ENCODE data around the gene TVP23C.
A peak's percentile ranks its signal among the peaks of the same experiment; 100 is the strongest.
"Not testable (repeated sequence)": the region's sequence is repeated elsewhere in the genome, so short reads cannot be mapped to it uniquely, and the experiment has no call there.

Gene TVP23C

DNA sequence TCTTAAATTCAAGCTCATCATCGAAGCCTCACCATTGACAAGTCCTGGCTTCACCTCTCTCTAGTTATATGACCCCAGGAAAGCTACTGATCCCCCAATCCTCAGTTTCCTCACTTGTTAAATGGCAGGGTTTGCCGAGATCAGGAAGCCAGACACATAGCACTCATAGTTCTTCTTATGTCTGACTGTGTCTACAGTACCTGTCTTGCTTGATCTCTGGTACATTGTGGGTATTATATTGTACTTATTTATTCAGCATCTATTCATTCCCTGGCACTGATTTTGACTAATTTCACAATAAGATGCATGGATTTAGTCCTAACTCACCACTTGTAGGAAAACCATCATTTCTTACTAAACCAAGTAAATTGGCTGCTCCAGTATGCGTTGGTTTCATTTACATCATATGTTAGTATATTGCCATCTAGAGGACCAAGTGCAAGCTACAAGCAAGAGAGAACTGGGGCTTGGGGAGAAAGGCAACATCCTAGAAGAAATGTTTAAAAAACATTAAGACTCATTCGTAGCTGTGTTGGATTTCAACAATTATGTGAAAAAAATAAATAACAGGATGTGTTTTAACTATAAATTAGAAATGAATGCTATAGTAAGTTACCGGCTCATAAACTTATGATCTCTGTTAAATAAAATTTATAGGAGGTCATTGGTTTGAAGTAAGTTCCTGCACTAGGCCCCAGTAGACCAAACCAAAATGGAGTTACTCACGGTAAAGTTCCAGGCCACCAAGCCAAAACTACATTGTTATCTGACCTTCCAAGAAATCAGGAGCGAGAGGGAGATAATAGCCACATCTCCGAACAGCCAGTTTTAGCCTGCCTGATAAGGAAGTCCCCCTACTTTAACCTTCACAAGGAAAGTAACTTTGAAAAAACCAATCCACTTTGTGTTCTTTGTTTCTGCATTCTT, 36.7 kb downstream of the TVP23C start:
- H3K27ac ChIP-seq, result not testable (repeated sequence)
- TF ChIP-seq, protein P1, sequence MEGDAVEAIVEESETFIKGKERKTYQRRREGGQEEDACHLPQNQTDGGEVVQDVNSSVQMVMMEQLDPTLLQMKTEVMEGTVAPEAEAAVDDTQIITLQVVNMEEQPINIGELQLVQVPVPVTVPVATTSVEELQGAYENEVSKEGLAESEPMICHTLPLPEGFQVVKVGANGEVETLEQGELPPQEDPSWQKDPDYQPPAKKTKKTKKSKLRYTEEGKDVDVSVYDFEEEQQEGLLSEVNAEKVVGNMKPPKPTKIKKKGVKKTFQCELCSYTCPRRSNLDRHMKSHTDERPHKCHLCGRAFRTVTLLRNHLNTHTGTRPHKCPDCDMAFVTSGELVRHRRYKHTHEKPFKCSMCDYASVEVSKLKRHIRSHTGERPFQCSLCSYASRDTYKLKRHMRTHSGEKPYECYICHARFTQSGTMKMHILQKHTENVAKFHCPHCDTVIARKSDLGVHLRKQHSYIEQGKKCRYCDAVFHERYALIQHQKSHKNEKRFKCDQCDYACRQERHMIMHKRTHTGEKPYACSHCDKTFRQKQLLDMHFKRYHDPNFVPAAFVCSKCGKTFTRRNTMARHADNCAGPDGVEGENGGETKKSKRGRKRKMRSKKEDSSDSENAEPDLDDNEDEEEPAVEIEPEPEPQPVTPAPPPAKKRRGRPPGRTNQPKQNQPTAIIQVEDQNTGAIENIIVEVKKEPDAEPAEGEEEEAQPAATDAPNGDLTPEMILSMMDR (IDR thresholded peaks at IDR 0.05), result peak; percentile 54

DNA sequence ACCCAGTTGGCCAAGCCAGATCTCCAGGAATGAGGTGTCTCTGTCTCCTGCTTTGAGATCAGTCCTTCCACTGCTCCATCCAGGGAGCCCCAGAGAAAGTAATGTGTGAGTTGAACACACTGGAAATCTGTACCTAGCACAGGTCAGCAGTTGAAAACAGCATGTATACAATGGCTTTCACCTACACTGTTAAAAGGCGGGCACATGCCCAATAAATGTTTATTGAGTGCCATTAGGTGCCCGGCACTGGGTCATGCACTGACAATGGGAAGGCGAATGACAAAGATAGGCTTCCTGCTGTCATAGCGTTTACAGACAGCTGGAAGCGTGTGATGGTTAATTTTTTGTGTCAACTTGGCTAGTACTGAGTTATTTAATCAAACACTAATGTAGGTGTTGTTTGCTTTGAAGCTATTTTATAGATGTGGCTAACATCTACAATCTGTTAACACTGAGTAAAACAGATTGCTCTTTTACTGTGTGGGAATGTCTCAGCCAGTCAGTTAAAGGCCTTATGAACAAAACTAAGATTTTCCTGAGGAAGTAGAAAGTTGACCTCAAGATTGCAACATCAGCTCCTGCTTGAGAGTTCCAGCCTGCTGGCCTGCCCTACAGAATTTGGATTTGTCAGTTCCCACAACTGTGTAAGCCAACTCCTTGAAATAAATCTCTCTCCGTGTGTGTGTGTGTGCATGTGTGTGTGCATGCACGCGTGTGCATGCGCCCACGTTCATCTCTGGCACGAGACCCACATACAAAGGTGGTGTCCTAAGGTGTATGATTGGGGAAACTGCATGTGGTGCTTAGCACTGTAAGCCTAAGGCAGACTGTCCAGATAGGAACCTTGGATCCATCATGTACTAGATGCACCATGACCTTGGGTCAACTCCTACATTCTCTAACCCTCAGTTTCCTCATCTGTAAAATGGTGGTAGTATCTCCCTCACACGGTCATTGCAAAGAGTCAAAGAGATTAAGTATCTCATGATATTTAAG, 38.0 kb downstream of the TVP23C start:
- not testable (repeated sequence) for H3K27ac ChIP-seq

DNA sequence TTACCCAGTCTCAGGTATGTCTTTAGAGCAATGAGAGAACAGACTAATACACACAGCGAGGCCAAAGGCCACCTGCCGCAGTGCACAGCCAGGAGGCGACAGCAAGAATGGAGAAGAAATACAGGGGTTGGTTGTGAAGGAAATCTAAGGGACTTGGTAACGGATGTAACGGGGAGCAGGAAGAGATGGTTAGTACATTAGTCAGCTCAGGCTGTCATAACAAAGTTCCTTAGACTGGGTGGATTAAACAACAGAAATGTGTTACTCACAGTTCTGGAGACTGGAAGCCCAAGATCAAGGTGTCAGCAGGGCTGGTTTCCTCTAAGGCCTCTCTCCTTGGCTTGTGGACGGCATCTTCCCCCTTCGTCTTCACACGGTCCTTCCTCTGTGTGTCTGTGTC, 47.1 kb downstream of the TVP23C start:
- TF ChIP-seq, protein P1 (IDR thresholded peaks at IDR 0.05), result no peak
- no peak for TF ChIP-seq ZFX (IDR thresholded peaks at IDR 0.05; ENCODE audit: borderline replicate concordance)
- H3K27ac ChIP-seq, result no peak overlapping the region

DNA sequence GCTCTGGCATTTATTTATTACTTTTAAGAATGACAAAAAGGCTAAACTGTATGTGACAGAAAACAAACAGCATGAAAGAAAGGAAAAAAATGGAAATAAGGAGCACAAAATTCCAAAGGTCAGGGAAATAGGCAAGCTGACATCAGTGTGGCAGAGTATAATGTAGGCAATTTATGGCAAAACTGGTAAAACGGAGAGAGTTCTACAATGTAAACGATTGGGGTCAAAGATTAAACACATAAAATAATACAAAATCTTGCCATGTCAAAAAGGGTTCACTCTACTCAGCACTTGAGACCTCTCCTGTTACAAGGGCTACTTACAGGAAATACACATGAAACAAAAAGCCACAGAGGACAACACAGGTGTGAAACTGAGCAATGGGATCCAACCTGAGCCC, 48.8 kb downstream of the TVP23C start:
- no peak overlapping the region for H3K27ac ChIP-seq
- TF ChIP-seq, protein P1 (IDR thresholded peaks at IDR 0.05), result no peak
- TF ChIP-seq ZFX (IDR thresholded peaks at IDR 0.05; ENCODE audit: borderline replicate concordance), result no peak

DNA sequence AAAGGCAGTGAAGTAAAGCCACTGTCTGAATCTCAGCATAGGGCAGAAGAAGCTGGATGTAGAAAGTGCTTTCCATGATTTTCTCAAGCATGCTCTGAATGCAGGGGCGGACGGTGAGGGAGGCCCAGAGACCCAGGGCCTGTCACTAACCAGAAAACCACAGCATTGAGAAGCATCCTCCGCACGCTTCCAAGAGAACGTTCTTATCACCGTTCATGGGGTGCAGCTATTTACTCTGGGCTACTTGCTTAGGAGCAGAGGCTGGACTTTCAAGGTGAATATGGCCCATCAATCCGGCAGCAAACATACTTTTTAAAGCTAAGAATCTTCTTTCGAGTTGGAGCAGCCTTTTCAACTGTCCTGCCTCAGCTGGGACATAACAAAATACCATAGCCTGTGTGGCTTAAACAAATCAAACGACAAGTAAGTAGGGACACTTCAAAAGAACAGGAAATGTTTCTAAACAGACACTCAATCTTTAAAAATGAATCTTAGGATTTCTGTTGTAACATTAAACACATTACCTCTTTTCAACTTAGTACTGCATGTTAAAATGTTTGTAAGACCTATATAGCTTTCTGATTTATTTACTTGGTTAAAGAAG, 49.3 kb downstream of the TVP23C start:
- TF ChIP-seq ZFX (IDR thresholded peaks at IDR 0.05; ENCODE audit: borderline replicate concordance), result no peak
- TF ChIP-seq, protein P1 (IDR thresholded peaks at IDR 0.05), result no peak
- H3K27ac ChIP-seq, result no peak overlapping the region

DNA sequence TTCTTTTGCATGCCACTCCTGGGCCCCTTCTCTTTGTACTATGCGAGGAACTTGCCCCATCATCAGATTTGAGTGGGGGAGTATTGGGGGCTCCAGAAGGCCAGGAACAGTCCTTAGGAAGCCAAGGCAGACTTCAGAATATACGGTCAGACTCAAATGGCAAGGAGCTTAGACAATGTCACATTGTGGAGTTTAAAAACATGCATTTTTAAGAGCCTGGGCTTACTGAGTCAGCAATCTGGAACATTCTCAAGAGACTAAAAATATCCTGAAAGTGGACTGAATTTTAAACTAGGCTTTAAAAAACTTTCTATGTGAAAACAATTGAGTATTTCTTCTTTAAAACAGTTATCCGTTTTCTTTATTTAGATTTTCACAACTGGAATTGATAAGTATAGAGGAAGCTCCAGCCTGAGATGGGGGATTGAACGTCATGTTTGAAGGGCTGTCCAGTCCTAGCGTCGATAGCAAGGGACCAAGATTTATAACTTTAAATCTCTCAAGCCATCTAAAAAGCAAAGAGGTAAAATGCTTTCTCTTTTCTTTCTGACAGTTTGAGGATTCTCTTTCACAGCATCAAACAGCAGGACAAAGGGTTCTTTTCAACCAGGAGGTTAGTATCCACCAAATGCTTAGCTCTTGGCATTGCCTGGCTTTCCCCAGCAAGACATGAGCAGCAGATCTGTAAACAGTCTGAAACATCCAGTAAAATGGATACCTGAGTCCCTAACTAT, 50.1 kb downstream of the TVP23C start:
- H3K27ac ChIP-seq, result no peak overlapping the region
- TF ChIP-seq, protein P1 (IDR thresholded peaks at IDR 0.05), result no peak
- TF ChIP-seq ZFX (IDR thresholded peaks at IDR 0.05; ENCODE audit: borderline replicate concordance), result no peak

All from 22Rv1 (cell line).